HEK293T (cell line): ENCODE data around the gene ZBTB24.

ENCODE experiments used
- CTCF ChIA-PET: fragments of 350-600 bp; formaldehyde crosslinking; extraction: SDS; loops from one replicate; lab custom pipeline; 2021; ENCODE audit warnings: antibody characterized with exemption, inconsistent platforms; lab: Yijun Ruan, JAX
- POLR2A ChIA-PET: fragments of 350-600 bp; formaldehyde crosslinking; extraction: SDS; loops from one replicate; lab custom pipeline; 2020; ENCODE audit warnings: antibody characterized with exemption, inconsistent platforms; lab: Yijun Ruan, JAX
- DNase-seq: peaks from one replicate; pipeline ENCODE4 v3.0.0; 2012; ENCODE audit warnings: mixed read lengths; ENCODE audit errors: extremely low spot score
- ARNT ChIP-seq: fragments of 450-650 bp; IDR thresholded peaks from 2 replicates; pipeline ENCODE4 v1.6.1; 2017; ENCODE audit warnings: mild to moderate bottlenecking
- BHLHE40 ChIP-seq: fragments of 450-650 bp; IDR thresholded peaks from 2 replicates; pipeline ENCODE4 v1.6.1; 2016; ENCODE audit warnings: mild to moderate bottlenecking, moderate library complexity, borderline replicate concordance
- CTBP1 ChIP-seq: fragments of 450-650 bp; IDR thresholded peaks from 2 replicates; pipeline ENCODE4 v1.6.1; 2016; ENCODE audit warnings: borderline replicate concordance
- ELF4 ChIP-seq: fragments of 450-650 bp; IDR thresholded peaks from 2 replicates; pipeline ENCODE4 v1.6.1; 2017; ENCODE audit warnings: antibody characterized with exemption
- FOXA1 ChIP-seq: fragments of 450-650 bp; IDR thresholded peaks from 2 replicates; pipeline ENCODE4 v1.6.1; 2016; ENCODE audit warnings: mild to moderate bottlenecking
- FOXK2 ChIP-seq: fragments of 450-650 bp; IDR thresholded peaks from 2 replicates; pipeline ENCODE4 v1.6.1; 2016; ENCODE audit warnings: mild to moderate bottlenecking
- FOXM1 ChIP-seq: fragments of 450-650 bp; IDR thresholded peaks from 2 replicates; pipeline ENCODE4 v1.6.1; 2017; ENCODE audit warnings: mild to moderate bottlenecking, borderline replicate concordance
- HDGF ChIP-seq: fragments of 450-650 bp; IDR thresholded peaks from 2 replicates; pipeline ENCODE4 v1.6.1; 2017; ENCODE audit warnings: antibody characterized with exemption, borderline replicate concordance
- L3MBTL2 ChIP-seq: fragments of 450-650 bp; conservative IDR thresholded peaks from 2 replicates; pipeline ENCODE4 v1.6.1; 2016; ENCODE audit warnings: mild to moderate bottlenecking
- LEF1 ChIP-seq: fragments of 450-650 bp; IDR thresholded peaks from 2 replicates; pipeline ENCODE4 v1.6.1; 2017; ENCODE audit warnings: mild to moderate bottlenecking, borderline replicate concordance
- NFRKB ChIP-seq: fragments of 450-650 bp; IDR thresholded peaks from 2 replicates; pipeline ENCODE4 v1.6.1; 2016; ENCODE audit warnings: mild to moderate bottlenecking, moderate library complexity
- SP1 ChIP-seq: fragments of 450-650 bp; IDR thresholded peaks from 2 replicates; pipeline ENCODE4 v1.6.1; 2017
- SUZ12 ChIP-seq: fragments of 450-650 bp; IDR thresholded peaks from 2 replicates; pipeline ENCODE4 v1.6.1; 2016; ENCODE audit warnings: mild to moderate bottlenecking
- TARDBP ChIP-seq: fragments of 450-650 bp; IDR thresholded peaks from 2 replicates; pipeline ENCODE4 v1.6.1; 2016
- ZNF384 ChIP-seq: fragments of 450-650 bp; IDR thresholded peaks from 2 replicates; pipeline ENCODE4 v1.6.1; 2016
- TF ChIP-seq, protein P1 (sequence below): fragments of 450-650 bp; IDR thresholded peaks from 2 replicates; pipeline ENCODE4 v1.6.1; 2016

The ZBTB24 gene

DNA sequence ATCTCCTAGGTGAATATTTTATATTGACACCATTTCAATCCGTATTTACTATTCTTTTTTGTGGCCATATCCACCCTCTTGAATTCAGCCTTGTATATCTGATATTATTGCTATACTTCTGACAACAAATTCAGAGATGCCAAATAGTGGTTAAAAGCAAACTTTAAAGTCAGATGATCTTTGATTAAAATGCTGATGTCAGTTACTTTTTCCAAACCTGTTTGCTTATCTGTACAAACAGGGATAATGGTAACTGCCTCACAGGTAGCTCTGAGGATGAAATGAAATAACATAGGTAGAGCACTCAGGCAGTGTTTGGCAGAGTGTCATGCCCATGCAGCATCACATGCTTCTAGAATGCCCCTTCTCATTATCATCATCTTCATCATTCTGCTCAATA lies 61.8 kb downstream of the ZBTB24 start:
- ChIA-PET POLR2A (no interaction called here), CTCF (no interaction called here)
- no peak for DNase-seq
- TF ChIP-seq FOXA1 (no peak), NFRKB (no peak), TARDBP (no peak), FOXK2 (no peak), SP1 (no peak), ELF4 (no peak), SUZ12 (no peak)
- TF ChIP-seq, protein P1, sequence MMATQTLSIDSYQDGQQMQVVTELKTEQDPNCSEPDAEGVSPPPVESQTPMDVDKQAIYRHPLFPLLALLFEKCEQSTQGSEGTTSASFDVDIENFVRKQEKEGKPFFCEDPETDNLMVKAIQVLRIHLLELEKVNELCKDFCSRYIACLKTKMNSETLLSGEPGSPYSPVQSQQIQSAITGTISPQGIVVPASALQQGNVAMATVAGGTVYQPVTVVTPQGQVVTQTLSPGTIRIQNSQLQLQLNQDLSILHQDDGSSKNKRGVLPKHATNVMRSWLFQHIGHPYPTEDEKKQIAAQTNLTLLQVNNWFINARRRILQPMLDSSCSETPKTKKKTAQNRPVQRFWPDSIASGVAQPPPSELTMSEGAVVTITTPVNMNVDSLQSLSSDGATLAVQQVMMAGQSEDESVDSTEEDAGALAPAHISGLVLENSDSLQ: no peak

DNA sequence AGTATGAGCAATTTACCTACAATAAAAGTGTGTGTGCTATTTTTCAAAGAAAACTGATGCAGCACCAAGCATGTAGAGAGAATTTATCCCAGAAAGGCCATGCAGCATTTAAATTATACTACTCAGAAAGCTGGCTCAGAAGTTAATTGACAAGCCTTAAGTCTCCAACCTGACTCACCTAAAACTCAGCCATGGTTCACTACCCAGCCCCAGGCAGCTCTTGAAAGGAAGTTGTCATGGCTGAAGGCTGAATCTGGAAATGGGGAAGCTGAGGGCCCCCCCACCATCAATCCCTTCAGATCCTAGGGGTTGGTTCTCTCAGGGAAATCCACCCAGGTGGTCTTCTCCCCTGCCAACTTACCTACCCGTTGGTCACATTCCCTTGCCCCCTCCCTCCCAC lies 62.3 kb downstream of the ZBTB24 start:
- DNase-seq: no peak
- ChIA-PET POLR2A (no interaction called here), CTCF (no interaction called here)
- TF ChIP-seq NFRKB (no peak), HDGF (no peak), TARDBP (no peak), BHLHE40 (no peak), ARNT (no peak), FOXK2 (no peak), SP1 (no peak), SUZ12 (no peak), L3MBTL2 (no peak), CTBP1 (no peak), ZNF384 (no peak)

DNA sequence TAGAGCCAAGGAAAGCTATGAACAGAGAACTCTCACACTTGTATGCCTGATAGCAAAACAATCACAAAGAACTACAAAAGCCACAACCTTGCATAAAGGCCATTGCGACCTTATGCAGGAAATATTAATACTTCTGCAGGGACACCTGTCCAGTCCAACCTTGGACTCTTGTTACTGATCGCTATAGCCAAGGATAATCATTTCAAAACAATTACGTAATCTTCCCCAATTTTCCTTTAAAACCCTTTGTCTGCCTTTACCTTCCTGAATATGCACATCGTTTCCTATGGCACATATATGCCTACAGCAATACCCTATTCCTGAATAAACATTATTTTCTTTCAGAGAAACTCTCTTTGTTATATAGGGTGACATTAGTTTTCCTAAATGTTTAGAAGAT lies 65.4 kb downstream of the ZBTB24 start:
- TF ChIP-seq ELF4 (no peak), ZNF384 (no peak), FOXM1 (no peak), L3MBTL2 (no peak), CTBP1 (no peak), LEF1 (no peak)
- TF ChIP-seq, protein P1: no peak
- ChIA-PET POLR2A (no interaction called here), CTCF (interaction anchor here (1.0 to 1.7 kb wide), 2 partner anchors 20 to 34 kb away, joined by 3 to 4 read pairs; no protein-coding TSS in a partner anchor)
- no peak for DNase-seq
